GM23338 (cell line): ENCODE measurements around the gene GRIN1. TPM values are rescaled to one million over a fixed set of nuclear protein-coding genes. Genes with fewer than 3 reads are reported as not detected.

Experiments used
- ATAC-seq: fragments of 200-7000 bp; cut with Tn5 transposase; 3 replicates; pipeline ENCODE4 v1.9.1; 2020
- DNase-seq: peaks from one replicate; pipeline ENCODE4 v3.0.0-alpha.2; 2015; ENCODE audit warnings: low spot score
- H2AFZ ChIP-seq: fragments of 200-600 bp; sonication (generic); 2 replicates; pipeline ENCODE4 v1.8.0; 2016; ENCODE audit warnings: antibody characterized with exemption, mild to moderate bottlenecking, moderate library complexity
- H3F3A ChIP-seq: fragments of 200-600 bp; sonication (generic); replicated peaks from 2 replicates; pipeline ENCODE4 v1.8.0; 2017; ENCODE audit warnings: antibody characterized with exemption, mixed run types, low read depth
- H3K27ac ChIP-seq: fragments of 200-600 bp; sonication (generic); 2 replicates; pipeline ENCODE4 v1.6.1; 2016; ENCODE audit warnings: low read depth
- H3K27me3 ChIP-seq: fragments of 200-600 bp; sonication (generic); 2 replicates; pipeline ENCODE4 v1.8.0; 2016; ENCODE audit warnings: mild to moderate bottlenecking, mixed run types, moderate library complexity; ENCODE audit not compliant: insufficient read depth
- H3K36me3 ChIP-seq: fragments of 200-600 bp; sonication (generic); 2 replicates; pipeline ENCODE4 v1.8.0; 2016; ENCODE audit warnings: mild to moderate bottlenecking; ENCODE audit not compliant: insufficient read depth
- H3K4me1 ChIP-seq: fragments of 200-600 bp; sonication (generic); 2 replicates; pipeline ENCODE4 v1.8.0; 2016; ENCODE audit warnings: mild to moderate bottlenecking, moderate library complexity; ENCODE audit not compliant: insufficient read depth
- H3K4me2 ChIP-seq: fragments of 200-600 bp; sonication (generic); 2 replicates; pipeline ENCODE4 v1.7.1; 2017; ENCODE audit warnings: mixed run types
- H3K4me3 ChIP-seq: fragments of 200-600 bp; sonication (generic); 2 replicates; pipeline ENCODE4 v1.6.1; 2016; ENCODE audit warnings: mixed run types
- H3K79me2 ChIP-seq: fragments of 200-600 bp; sonication (generic); replicated peaks from 2 replicates; pipeline ENCODE4 v1.8.0; 2017; ENCODE audit warnings: mild to moderate bottlenecking; ENCODE audit not compliant: insufficient read depth
- H3K9me2 ChIP-seq: fragments of 200-600 bp; sonication (generic); 2 replicates; pipeline ENCODE4 v1.8.0; 2017; ENCODE audit not compliant: insufficient read depth
- H4K20me1 ChIP-seq: fragments of 200-600 bp; sonication (generic); replicated peaks from 2 replicates; pipeline ENCODE4 v1.8.0; 2017; ENCODE audit warnings: mild to moderate bottlenecking; ENCODE audit not compliant: insufficient read depth
- H3K27ac Mint-ChIP-seq: 2 replicates; pipeline ENCODE4 v1.8.0; 2020; ENCODE audit warnings: inconsistent platforms, mild to moderate bottlenecking, moderate library complexity, mixed read lengths
- H3K27me3 Mint-ChIP-seq: 3 replicates; pipeline ENCODE4 v1.8.0; 2022; ENCODE audit warnings: low read depth, mild to moderate bottlenecking, moderate library complexity, mixed read lengths, inconsistent platforms; ENCODE audit not compliant: insufficient read depth, poor library complexity
- H3K36me3 Mint-ChIP-seq: 3 replicates; pipeline ENCODE4 v1.8.0; 2021; ENCODE audit warnings: low read depth, mild to moderate bottlenecking, inconsistent platforms, moderate library complexity, mixed read lengths
- H3K4me1 Mint-ChIP-seq: 3 replicates; pipeline ENCODE4 v1.8.0; 2020; ENCODE audit warnings: mild to moderate bottlenecking, inconsistent platforms, mixed read lengths
- H3K4me3 Mint-ChIP-seq: 3 replicates; pipeline ENCODE4 v1.8.0; 2021; ENCODE audit warnings: moderate library complexity, mild to moderate bottlenecking, inconsistent platforms, mixed read lengths
- H3K9me3 Mint-ChIP-seq: 3 replicates; pipeline ENCODE4 v1.8.0; 2020; ENCODE audit warnings: moderate library complexity, mild to moderate bottlenecking, inconsistent platforms, mixed read lengths
- CREB1 ChIP-seq: fragments of 250-450 bp; sonication (Bioruptor Pico); IDR thresholded peaks from 2 replicates; pipeline ENCODE4 v1.5.0; 2020; ENCODE audit warnings: low read depth, mild to moderate bottlenecking, moderate library complexity
- CTCF ChIP-seq, 2 experiments: fragments of 200-600 bp in 1 of 2; sonication (generic) in 1 of 2; conservative IDR thresholded peaks; 2 replicates each; pipeline versions ENCODE4 v1.5.1 to v1.6.1; 2016 to 2017; ENCODE audit warnings: antibody characterized with exemption in 2 of 2, low read depth in 2 of 2, mild to moderate bottlenecking in 2 of 2, moderate library complexity in 1 of 2
- EZH2 ChIP-seq: fragments of 200-600 bp; sonication (generic); IDR thresholded peaks from one replicate; pipeline ENCODE4 v1.8.0; 2017; ENCODE audit warnings: antibody characterized with exemption, mild to moderate bottlenecking, low read depth; ENCODE audit not compliant: unreplicated experiment
- EZH2phosphoT487 ChIP-seq: fragments of 200-600 bp; sonication (generic); IDR thresholded peaks from one replicate; pipeline ENCODE4 v1.8.1; 2018; ENCODE audit warnings: antibody characterized with exemption; ENCODE audit not compliant: unreplicated experiment
- JUNB ChIP-seq: IDR thresholded peaks from one replicate; pipeline ENCODE4 v1.6.1; 2016; ENCODE audit warnings: antibody characterized with exemption; ENCODE audit not compliant: unreplicated experiment
- STAT1 ChIP-seq: IDR thresholded peaks from one replicate; pipeline ENCODE4 v1.6.1; 2016; ENCODE audit warnings: antibody characterized with exemption; ENCODE audit not compliant: unreplicated experiment
- ZNF114 ChIP-seq: fragments of 250-450 bp; sonication (Bioruptor Pico); IDR thresholded peaks from 2 replicates; pipeline ENCODE4 v1.5.0; 2020; ENCODE audit warnings: mild to moderate bottlenecking, moderate library complexity
- polyA plus RNA-seq: library from polyadenylated mRNA; unstranded; fragments of >200 nt; fragmentation: Nextera tagmentation; extraction: Ambion mirVana; gene quantifications from 2 replicates; pipeline ENCODE4 v1.2.1, GENCODE V29; 2016
- total RNA-seq: library from RNA; depleted of rRNA; stranded (reverse); fragments of >200 nt; shearing (Covaris generic); gene quantifications from 2 replicates; pipeline ENCODE4 v1.2.3, GENCODE V29; 2014
- TF ChIP-seq, protein P1 (sequence below): fragments of 250-450 bp; sonication (Bioruptor Pico); IDR thresholded peaks from 2 replicates; pipeline ENCODE4 v1.5.0; 2020; ENCODE audit warnings: mild to moderate bottlenecking, moderate library complexity

GRIN1 gene
- total and polyA plus RNA-seq, 2 experiments from 2014 or later = 2.7 to 5.5 TPM

GRCh38 chr9:137175345-137175961 is 36.5 kb downstream of the GRIN1 start:
- Histone ChIP-seq H3K4me3 (no peak overlapping the region), H3K4me2 (no peak overlapping the region), H3K27me3 (peaks cover 12% of the 10 kb centered on the region)

More at GRCh38 chr9:137175345-137175961, 36.5 kb downstream of the GRIN1 start:
- ATAC-seq (peak; percentile 74), DNase-seq (peak; percentile 61)
- Histone ChIP-seq H3K36me3 (no peaks in the 10 kb centered on the region), H3K9me2 (no peaks in the 10 kb centered on the region), H3F3A (peaks cover 7% of the 10 kb centered on the region; the same call in 1 of the 2 replicates), H3K4me1 (no peaks in the 10 kb centered on the region), H2AFZ (no peak overlapping the region), H3K79me2 (no peaks in the 10 kb centered on the region), H4K20me1 (no peaks in the 10 kb centered on the region), H3K27ac (no peak overlapping the region)
- peaks cover 4% of the 10 kb centered on the region; the same call in 1 of the 3 replicates for H3K36me3 Mint-ChIP-seq
- H3K4me3 Mint-ChIP-seq = no peak overlapping the region
- peaks cover 17% of the 10 kb centered on the region for H3K27me3 Mint-ChIP-seq
- TF ChIP-seq EZH2 (no peak), CREB1 (no peak), ZNF114 (CRISPR knock-in tag) (no peak), JUNB (no peak), STAT1 (no peak), CTCF (conservative IDR thresholded peaks at IDR 0.05; ENCODE audit: low read depth in 2 of 2) (peak; percentile 34 to 82), EZH2phosphoT487 (no peak)
- TF ChIP-seq, protein P1, sequence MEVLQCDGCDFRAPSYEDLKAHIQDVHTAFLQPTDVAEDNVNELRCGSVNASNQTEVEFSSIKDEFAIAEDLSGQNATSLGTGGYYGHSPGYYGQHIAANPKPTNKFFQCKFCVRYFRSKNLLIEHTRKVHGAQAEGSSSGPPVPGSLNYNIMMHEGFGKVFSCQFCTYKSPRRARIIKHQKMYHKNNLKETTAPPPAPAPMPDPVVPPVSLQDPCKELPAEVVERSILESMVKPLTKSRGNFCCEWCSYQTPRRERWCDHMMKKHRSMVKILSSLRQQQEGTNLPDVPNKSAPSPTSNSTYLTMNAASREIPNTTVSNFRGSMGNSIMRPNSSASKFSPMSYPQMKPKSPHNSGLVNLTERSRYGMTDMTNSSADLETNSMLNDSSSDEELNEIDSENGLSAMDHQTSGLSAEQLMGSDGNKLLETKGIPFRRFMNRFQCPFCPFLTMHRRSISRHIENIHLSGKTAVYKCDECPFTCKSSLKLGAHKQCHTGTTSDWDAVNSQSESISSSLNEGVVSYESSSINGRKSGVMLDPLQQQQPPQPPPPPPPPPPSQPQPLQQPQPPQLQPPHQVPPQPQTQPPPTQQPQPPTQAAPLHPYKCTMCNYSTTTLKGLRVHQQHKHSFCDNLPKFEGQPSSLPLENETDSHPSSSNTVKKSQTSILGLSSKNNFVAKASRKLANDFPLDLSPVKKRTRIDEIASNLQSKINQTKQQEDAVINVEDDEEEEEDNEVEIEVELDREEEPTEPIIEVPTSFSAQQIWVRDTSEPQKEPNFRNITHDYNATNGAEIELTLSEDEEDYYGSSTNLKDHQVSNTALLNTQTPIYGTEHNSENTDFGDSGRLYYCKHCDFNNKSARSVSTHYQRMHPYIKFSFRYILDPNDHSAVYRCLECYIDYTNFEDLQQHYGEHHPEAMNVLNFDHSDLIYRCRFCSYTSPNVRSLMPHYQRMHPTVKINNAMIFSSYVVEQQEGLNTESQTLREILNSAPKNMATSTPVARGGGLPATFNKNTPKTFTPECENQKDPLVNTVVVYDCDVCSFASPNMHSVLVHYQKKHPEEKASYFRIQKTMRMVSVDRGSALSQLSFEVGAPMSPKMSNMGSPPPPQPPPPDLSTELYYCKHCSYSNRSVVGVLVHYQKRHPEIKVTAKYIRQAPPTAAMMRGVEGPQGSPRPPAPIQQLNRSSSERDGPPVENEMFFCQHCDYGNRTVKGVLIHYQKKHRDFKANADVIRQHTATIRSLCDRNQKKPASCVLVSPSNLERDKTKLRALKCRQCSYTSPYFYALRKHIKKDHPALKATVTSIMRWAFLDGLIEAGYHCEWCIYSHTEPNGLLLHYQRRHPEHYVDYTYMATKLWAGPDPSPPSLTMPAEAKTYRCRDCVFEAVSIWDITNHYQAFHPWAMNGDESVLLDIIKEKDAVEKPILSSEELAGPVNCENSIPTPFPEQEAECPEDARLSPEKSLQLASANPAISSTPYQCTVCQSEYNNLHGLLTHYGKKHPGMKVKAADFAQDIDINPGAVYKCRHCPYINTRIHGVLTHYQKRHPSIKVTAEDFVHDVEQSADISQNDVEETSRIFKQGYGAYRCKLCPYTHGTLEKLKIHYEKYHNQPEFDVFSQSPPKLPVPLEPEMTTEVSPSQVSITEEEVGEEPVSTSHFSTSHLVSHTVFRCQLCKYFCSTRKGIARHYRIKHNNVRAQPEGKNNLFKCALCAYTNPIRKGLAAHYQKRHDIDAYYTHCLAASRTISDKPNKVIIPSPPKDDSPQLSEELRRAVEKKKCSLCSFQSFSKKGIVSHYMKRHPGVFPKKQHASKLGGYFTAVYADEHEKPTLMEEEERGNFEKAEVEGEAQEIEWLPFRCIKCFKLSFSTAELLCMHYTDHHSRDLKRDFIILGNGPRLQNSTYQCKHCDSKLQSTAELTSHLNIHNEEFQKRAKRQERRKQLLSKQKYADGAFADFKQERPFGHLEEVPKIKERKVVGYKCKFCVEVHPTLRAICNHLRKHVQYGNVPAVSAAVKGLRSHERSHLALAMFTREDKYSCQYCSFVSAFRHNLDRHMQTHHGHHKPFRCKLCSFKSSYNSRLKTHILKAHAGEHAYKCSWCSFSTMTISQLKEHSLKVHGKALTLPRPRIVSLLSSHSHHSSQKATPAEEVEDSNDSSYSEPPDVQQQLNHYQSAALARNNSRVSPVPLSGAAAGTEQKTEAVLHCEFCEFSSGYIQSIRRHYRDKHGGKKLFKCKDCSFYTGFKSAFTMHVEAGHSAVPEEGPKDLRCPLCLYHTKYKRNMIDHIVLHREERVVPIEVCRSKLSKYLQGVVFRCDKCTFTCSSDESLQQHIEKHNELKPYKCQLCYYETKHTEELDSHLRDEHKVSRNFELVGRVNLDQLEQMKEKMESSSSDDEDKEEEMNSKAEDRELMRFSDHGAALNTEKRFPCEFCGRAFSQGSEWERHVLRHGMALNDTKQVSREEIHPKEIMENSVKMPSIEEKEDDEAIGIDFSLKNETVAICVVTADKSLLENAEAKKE = no peak
- H3K9me3 Mint-ChIP-seq = no peaks in the 10 kb centered on the region
- H3K4me1 Mint-ChIP-seq = peaks cover 2% of the 10 kb centered on the region
- no peak overlapping the region for H3K27ac Mint-ChIP-seq
